Vagina (tissue), 2 donors: ENCODE measurements around the gene TAB3.

Experiments used
- POLR2A ChIP-seq, 2 donors: fragments of 450-650 bp; IDR thresholded peaks; one replicate each; pipeline ENCODE4 v1.6.1; 2017; ENCODE audit warnings: antibody characterized with exemption in 2 of 2, mild to moderate bottlenecking in 2 of 2, moderate library complexity in 2 of 2
- POLR2AphosphoS5 ChIP-seq, 2 donors: sonication (generic); formaldehyde crosslinking; IDR thresholded peaks; one replicate each; pipeline ENCODE4 v1.9.0; 2017; ENCODE audit warnings: antibody characterized with exemption in 2 of 2, mild to moderate bottlenecking in 2 of 2, low read depth in 1 of 2; ENCODE audit not compliant: insufficient read depth in 1 of 2

DNA sequence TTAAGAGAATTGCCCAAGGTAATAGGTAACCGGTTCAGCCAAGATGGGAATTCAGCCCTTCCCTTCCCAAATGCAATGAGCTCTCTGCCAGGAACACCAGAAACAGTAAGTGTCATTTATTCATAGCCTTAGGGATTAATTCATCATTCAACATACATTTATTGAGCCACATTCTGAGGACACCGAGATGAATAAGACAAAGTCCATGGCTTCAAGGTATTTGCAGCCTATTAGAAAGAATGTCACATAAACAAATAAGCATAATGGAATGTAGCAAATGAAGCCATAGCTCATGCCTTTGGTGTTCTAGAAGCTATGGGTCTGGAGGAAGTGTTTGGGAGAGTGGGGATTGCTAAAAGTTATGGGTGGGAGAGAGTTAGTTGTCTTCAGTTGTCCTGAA, 6.3 kb upstream of the TAB3 start:
- TF ChIP-seq POLR2AphosphoS5 (IDR thresholded peaks at IDR 0.05; ENCODE audit: insufficient read depth in 1 of 2, low read depth in 1 of 2) (no peak), POLR2A (IDR thresholded peaks at IDR 0.05) (no peak)
